Heart left ventricle (tissue), 16 donors: ENCODE results near the gene SOHLH2. TPM values are rescaled to one million over a fixed set of nuclear protein-coding genes. Genes with fewer than 3 reads are reported as not detected.

Source experiments
- ATAC-seq, 4 donors: fragments of 200-7000 bp; cut with Tn5 transposase; one replicate each; pipeline ENCODE4 v1.9.1; 2020 to 2022; ENCODE audit warnings: moderate library complexity in 4 of 4, mild to moderate bottlenecking in 3 of 4, moderate number of reproducible peaks in 1 of 4
- DNase-seq, 5 donors: peaks; one replicate each; pipeline ENCODE4 v3.0.0-alpha.2; 2020
- H3K27ac ChIP-seq, 12 donors: fragments of 200-600 bp; sonication (generic) in 4 of 12; one replicate each; pipeline versions ENCODE4 v1.5.0 to v1.8.0; 2016 to 2022; ENCODE audit warnings: mild to moderate bottlenecking in 2 of 12
- H3K27me3 ChIP-seq, 9 donors: fragments of 200-600 bp; sonication (generic) in 2 of 9; one replicate each; pipeline versions ENCODE4 v1.5.1 to v1.8.0; 2016 to 2022; ENCODE audit warnings: mild to moderate bottlenecking in 3 of 9
- H3K36me3 ChIP-seq, 9 donors: fragments of 200-600 bp; sonication (generic) in 2 of 9; one replicate each; pipeline versions ENCODE4 v1.5.0 to v1.8.0; 2018 to 2022; ENCODE audit warnings: mild to moderate bottlenecking in 2 of 9
- H3K4me1 ChIP-seq, 12 donors: fragments of 200-600 bp; sonication (generic) in 4 of 12; one replicate each; pipeline versions ENCODE4 v1.5.0 to v1.8.0; 2016 to 2022; ENCODE audit warnings: mild to moderate bottlenecking in 3 of 12
- H3K4me3 ChIP-seq, 12 donors: fragments of 200-600 bp; sonication (generic) in 4 of 12; one replicate each; pipeline versions ENCODE4 v1.5.0 to v1.8.0; 2017 to 2022; ENCODE audit warnings: mild to moderate bottlenecking in 9 of 12, moderate library complexity in 4 of 12
- H3K9me3 ChIP-seq, 12 donors: fragments of 200-600 bp; sonication (generic) in 4 of 12; one replicate each; pipeline versions ENCODE4 v1.5.0 to v1.8.0; 2016 to 2022; ENCODE audit warnings: mild to moderate bottlenecking in 1 of 12
- CTCF ChIP-seq, 12 donors: fragments of 200-600 bp; sonication (generic) in 4 of 12; IDR thresholded peaks; one replicate each; pipeline versions ENCODE4 v1.5.0 to v1.8.0; 2018 to 2022; ENCODE audit warnings: antibody characterized with exemption in 12 of 12, mild to moderate bottlenecking in 5 of 12
- POLR2A ChIP-seq, 2 donors: fragments of 450-650 bp; IDR thresholded peaks; one replicate each; pipeline ENCODE4 v1.6.1; 2017; ENCODE audit warnings: antibody characterized with exemption in 2 of 2, mild to moderate bottlenecking in 2 of 2, moderate library complexity in 2 of 2
- WGBS, 4 donors: extraction: QIAGEN DNeasy Blood & Tissue Kit in 2 of 4; methylation state at CpG; one replicate each; pipeline versions ENCODE4 v1.1.5 to v1.1.7; 2013 to 2018; 5-methylcytosine and 5-hydroxymethylcytosine counted together
- intact Hi-C, 10 donors: fragments of 100-400 bp; cut with DNase I; formaldehyde crosslinking; loops; one replicate each; pipeline versions ENCODE4 v1.11.1 to v1.14.2; 2022
- polyA plus RNA-seq, 2 donors: library from polyadenylated mRNA; stranded (reverse); fragments of 200-250 nt; gene quantifications; one replicate each; pipeline ENCODE4 v1.2.3, GENCODE V29; 2013
- total RNA-seq, 9 donors: library from RNA; depleted of rRNA in 2 of 9; stranded (reverse); fragments of >200 nt in 2 of 9; fragmentation: NEBNext Ultra II Directional in 3 of 9; extraction: Animal tissue kit (Norgen Biotek cat#: 25700) in 3 of 9; gene quantifications; one replicate each; pipeline versions ENCODE4 v1.1.0 to v1.2.4, GENCODE V29; 2016 to 2023
- donor health status: ischemic (EF 13 %, LVEDD 7.1; RV severe dilation, severe dysfunction).
- donor health status: healthy with polysubstance abuse.
- donor health status: DM: no; HTN: yes; CAD: no.
- donor health status: DM: no; HTN: no; CAD: no.
- donor health status: ischemic (EF 25% LVEDD 6.9; RV normal size, moderate dysfunction).
- donor health status: ischemic (EF 25% LVEDD 5.7; RV mildly dilated, moderate dysfunction).
- donor health status: healthy.
- donor health status: DM: yes; HTN: yes; CAD: no.
- donor health status: ischemic (EF 35%, LVEDD 5.7; RV mildly dilated, moderate dysfunction).
- donor health status: nonischemic (EF 11% LVEDD 7.7; RV severe dilation, severe dysfunction).
- donor health status: DM: yes; HTN: yes; CAD: no.
- donor health status: PGD.
- donor health status: ischemic (EF 29% LVEDD 5.4; RV normal size, mild dysfunction).
- donor health status: nonischemic (EF 23%, LVEDD 6.1; RV moderate dilation, normal function).

The SOHLH2 gene
- total and polyA plus RNA-seq, 11 donors: 0.15 to 2.9 (median 0.68) TPM; not detected in 4

GRCh38 chr13:36193151-36193855 lies 21.1 kb downstream of the SOHLH2 start:
- WGBS, 4 donors: 85 to 91% (median 89%) methylated on average over 1 of the region's 1 CpG
- DNase-seq: no peak
- Histone ChIP-seq H3K36me3 (no peaks in the 10 kb centered on the region), H3K4me3 (no peak overlapping the region), H3K9me3 (no peaks in the 10 kb centered on the region), H3K27ac (no peak overlapping the region), H3K4me1 (no peaks in the 10 kb centered on the region), H3K27me3 (no peaks in the 10 kb centered on the region)
- no peak for ATAC-seq
- TF ChIP-seq CTCF (IDR thresholded peaks at IDR 0.05) (no peak), POLR2A (IDR thresholded peaks at IDR 0.05) (no peak)
- intact Hi-C loops: no loop called here

- TF ChIP-seq CTCF (IDR thresholded peaks at IDR 0.05) (no peak), POLR2A (IDR thresholded peaks at IDR 0.05) (no peak)
- H3K27me3 ChIP-seq: no peaks in the 10 kb centered on the region
- H3K27ac ChIP-seq: no peak overlapping the region
- no peaks in the 10 kb centered on the region for H3K4me1 ChIP-seq
- 55 to 63% (median 60%) methylated on average over 6 of the region's 6 CpGs for WGBS, 4 donors
- H3K36me3 ChIP-seq: no peaks in the 10 kb centered on the region
- intact Hi-C loops: no loop called here
- H3K9me3 ChIP-seq: no peaks in the 10 kb centered on the region
- no peak overlapping the region for H3K4me3 ChIP-seq
- no peak for ATAC-seq
- no peak for DNase-seq
These were observed 22.2 kb downstream of the SOHLH2 start for GRCh38 chr13:36192166-36192565.

- intact Hi-C loops: no loop called here
- DNase-seq: no peak
- no peak overlapping the region for H3K27ac ChIP-seq
- no peaks in the 10 kb centered on the region for H3K4me1 ChIP-seq
- no peak for TF ChIP-seq POLR2A (IDR thresholded peaks at IDR 0.05)
- no peak for TF ChIP-seq CTCF (IDR thresholded peaks at IDR 0.05)
- no peaks in the 10 kb centered on the region for H3K9me3 ChIP-seq
- ATAC-seq: no peak
- 80 to 88% (median 84%) methylated on average over 3 of the region's 3 CpGs for WGBS, 4 donors
- H3K27me3 ChIP-seq: no peaks in the 10 kb centered on the region
- no peak overlapping the region for H3K4me3 ChIP-seq
- no peaks in the 10 kb centered on the region for H3K36me3 ChIP-seq
These were observed 23.6 kb downstream of the SOHLH2 start for GRCh38 chr13:36190771-36191170.

- WGBS, 4 donors: 88 to 90% (median 90%) methylated on average over 1 of the region's 1 CpG
- Histone ChIP-seq H3K9me3 (no peaks in the 10 kb centered on the region), H3K27ac (no peak overlapping the region), H3K4me1 (no peaks in the 10 kb centered on the region), H3K4me3 (no peak overlapping the region), H3K36me3 (no peaks in the 10 kb centered on the region), H3K27me3 (no peaks in the 10 kb centered on the region)
- DNase-seq: no peak
- TF ChIP-seq CTCF (IDR thresholded peaks at IDR 0.05) (no peak), POLR2A (IDR thresholded peaks at IDR 0.05) (no peak)
- no peak for ATAC-seq
- intact Hi-C loops: no loop called here
These were observed 25.9 kb downstream of the SOHLH2 start for GRCh38 chr13:36188441-36188840.
